PC-9 (cell line): ENCODE measurements around the gene PLXDC1.
A peak's percentile ranks its signal among the peaks of the same experiment; 100 is the strongest.

Experiments used
- EZH2 ChIP-seq: fragments of 200-600 bp; sonication (generic); IDR thresholded peaks from 2 replicates; pipeline ENCODE4 v1.8.0; 2017; ENCODE audit warnings: antibody characterized with exemption, low read depth
- TF ChIP-seq, protein P1 (sequence below): fragments of 200-600 bp; sonication (generic); conservative IDR thresholded peaks from 2 replicates; pipeline ENCODE4 v1.6.1; 2017; ENCODE audit warnings: mixed run types, antibody characterized with exemption, mild to moderate bottlenecking, moderate library complexity

DNA sequence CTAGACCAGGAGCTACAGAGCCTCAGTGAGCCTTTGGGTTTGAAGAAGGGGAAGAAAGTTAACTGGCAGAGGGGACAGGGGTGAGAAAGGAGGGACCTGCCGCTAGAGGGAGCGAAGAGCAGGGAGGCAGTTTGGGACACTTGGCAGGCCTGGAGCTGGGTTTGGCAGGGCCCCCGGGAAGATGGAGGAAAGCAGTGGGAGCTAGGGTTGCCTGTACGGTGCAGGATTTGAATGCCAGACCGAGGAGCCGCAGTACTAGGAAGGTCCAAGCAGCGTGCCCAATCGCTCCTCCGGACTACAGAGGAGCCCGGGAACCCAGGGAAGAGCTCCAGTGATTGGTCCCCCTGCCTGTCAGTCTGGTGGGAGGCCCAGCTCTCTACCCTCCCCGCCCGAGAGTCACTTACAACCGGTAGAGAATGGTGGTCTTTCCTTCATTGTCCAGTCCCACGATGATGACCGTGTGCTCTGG lies 13.3 kb upstream of the PLXDC1 start:
- TF ChIP-seq, protein P1, sequence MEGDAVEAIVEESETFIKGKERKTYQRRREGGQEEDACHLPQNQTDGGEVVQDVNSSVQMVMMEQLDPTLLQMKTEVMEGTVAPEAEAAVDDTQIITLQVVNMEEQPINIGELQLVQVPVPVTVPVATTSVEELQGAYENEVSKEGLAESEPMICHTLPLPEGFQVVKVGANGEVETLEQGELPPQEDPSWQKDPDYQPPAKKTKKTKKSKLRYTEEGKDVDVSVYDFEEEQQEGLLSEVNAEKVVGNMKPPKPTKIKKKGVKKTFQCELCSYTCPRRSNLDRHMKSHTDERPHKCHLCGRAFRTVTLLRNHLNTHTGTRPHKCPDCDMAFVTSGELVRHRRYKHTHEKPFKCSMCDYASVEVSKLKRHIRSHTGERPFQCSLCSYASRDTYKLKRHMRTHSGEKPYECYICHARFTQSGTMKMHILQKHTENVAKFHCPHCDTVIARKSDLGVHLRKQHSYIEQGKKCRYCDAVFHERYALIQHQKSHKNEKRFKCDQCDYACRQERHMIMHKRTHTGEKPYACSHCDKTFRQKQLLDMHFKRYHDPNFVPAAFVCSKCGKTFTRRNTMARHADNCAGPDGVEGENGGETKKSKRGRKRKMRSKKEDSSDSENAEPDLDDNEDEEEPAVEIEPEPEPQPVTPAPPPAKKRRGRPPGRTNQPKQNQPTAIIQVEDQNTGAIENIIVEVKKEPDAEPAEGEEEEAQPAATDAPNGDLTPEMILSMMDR: peak; percentile 84
- no peak for TF ChIP-seq EZH2
